Suppressor macrophage (primary cell): ENCODE data around the gene EPPIN.
"Not testable (repeated sequence)": the region's sequence is repeated elsewhere in the genome, so short reads cannot be mapped to it uniquely, and the experiment has no call there.

Experiments
- DNase-seq, 4 experiments: peaks; one replicate each; pipeline ENCODE4 v3.0.0-alpha.2; 2020 to 2022
- total RNA-seq, 17 experiments: gene quantifications; one replicate each; lab custom pipeline; 2026; ENCODE audit warnings: mixed read lengths in 6 of 17, inconsistent platforms in 3 of 17; lab: John Stamatoyannopoulos, UW

Gene EPPIN
- total RNA-seq = 0 to 2.4 (median 0) reads per million in 17 experiments

DNA sequence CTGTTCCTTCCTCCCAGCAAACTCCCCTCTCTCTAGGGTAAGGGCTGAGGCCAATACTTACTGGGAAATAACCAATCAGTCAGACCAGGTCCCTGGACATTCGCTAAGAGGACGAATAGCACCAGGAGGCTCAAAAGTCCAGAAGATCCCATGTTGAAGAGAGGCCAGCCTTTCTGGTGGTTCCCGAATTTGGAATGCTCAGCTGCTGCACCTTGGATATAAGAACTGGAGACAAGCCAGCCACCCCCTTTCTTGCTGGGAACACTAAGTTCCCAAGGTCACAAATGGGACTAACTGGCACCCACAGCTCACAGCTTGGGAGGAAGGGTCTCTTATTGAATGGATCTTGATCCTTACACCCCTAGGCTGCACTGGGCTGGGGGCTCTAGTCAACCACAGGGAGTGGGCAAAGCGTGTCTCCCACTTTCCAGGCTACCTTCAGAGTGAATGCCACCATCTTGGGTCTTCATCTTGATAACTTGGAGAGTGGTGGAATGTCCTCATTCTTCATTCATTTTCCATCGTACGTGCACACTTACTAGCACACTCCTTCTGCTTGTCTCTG is at the start of gene EPPIN:
EPPIN (minus strand) TSS at position 196 of the 565 bp plus-strand sequence; CDS start at position 152, 44 bp downstream.
- no peak for DNase-seq

GRCh38 chr20:45595235-45595634 is 48.0 kb upstream of the EPPIN start:
- DNase-seq = no peak

GRCh38 chr20:45593498-45593897 is 46.3 kb upstream of the EPPIN start:
- no peak for DNase-seq

- DNase-seq = peak; percentile 68 to 82 (median 76)
Observed at GRCh38 chr20:45592574-45593189, 45.5 kb upstream of the EPPIN start.

- no peak for DNase-seq
Observed at GRCh38 chr20:45589725-45590124, 42.5 kb upstream of the EPPIN start.

GRCh38 chr20:45588800-45589199 is 41.6 kb upstream of the EPPIN start:
- DNase-seq = no peak

GRCh38 chr20:45585986-45586385 is 38.8 kb upstream of the EPPIN start:
- DNase-seq = not testable (repeated sequence)

GRCh38 chr20:45584294-45584693 is 37.1 kb upstream of the EPPIN start:
- not testable (repeated sequence) for DNase-seq

DNA sequence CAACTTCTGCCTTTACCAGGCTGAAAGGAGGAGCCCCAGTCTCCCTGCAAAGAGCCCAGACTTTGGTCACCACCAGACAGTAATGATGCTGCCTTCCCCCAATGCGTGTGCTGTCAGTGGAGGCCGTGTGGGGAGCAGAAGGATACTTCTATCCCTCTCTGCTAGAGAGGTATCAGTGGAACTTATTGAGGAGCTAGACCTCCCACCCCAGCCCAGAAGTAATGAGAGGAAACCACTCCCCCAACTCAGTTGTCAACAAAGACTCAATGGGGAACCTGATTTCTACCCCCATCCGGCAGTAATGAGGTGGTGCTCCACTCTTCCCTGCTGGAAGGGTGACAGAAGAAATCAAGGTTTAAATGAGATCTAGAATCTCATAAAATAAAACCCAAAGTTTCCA is 36.3 kb upstream of the EPPIN start:
- DNase-seq = no peak

DNA sequence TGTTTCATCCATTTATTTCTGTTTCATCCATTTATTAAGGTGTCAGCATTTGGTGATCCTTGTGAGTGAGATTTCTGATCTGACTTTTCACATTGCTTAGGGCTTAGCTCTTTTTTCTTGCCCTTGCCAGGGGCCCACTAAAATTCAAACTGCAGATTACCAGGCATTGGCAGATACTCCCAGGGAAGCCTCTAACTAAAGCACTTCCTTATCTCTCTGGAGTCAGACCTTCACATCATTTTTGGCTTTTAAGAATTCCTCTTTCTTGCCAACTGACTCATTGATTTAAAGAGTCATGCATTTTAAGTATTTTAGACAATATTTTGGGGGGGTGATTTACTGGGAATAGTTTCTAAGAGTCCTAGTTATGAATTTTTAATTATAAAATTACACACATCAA is 34.5 kb upstream of the EPPIN start:
- DNase-seq = peak in 2 of 4 experiments; percentile 12 to 18

DNA sequence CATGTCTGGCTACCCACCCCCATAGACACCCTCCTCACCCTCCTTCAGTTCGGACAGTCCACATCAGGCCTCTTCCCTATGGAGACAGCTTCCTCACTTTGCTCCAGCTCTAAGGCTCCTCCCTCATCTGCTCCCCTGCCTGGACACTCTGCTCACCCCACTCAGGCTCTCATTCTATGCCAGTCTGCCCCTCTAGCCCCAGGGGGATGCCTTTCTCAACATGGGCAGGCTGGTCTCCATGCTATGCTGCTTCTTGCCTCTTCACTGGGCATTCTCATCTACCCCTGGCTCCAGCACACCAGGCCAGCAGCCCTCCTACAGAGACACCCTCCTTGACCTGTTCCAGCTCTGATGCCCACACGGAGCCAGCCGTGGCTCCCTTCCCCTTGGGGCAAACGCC is 32.0 kb upstream of the EPPIN start, which contains the start of gene WFDC8:
WFDC8 (minus strand) TSS at position 101 of the 400 bp plus-strand sequence; CDS start at position 64, 37 bp downstream.
- no peak for DNase-seq

- DNase-seq = no peak
Observed at GRCh38 chr20:45578231-45578630, 31.0 kb upstream of the EPPIN start.

GRCh38 chr20:45576995-45577394 is 29.8 kb upstream of the EPPIN start:
- no peak for DNase-seq

DNA sequence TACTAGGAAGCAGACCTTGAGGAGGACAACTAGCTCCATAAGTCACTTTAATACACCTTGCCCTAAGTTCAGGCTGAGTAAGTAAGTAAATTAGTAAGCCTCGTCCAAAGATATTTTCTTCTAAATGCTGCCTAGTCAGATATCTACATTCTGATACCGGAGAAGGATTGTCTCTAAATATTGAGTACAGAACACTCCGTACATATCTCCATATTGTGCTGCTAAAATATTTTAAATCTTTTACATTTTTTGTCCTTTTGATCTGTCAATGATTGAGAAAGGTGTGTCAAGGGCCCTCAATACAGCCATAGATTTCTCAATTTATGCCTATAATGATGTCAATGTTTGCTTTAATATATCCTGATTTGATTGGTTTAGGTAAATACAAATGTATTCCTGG is 28.7 kb upstream of the EPPIN start:
- DNase-seq = no peak

DNA sequence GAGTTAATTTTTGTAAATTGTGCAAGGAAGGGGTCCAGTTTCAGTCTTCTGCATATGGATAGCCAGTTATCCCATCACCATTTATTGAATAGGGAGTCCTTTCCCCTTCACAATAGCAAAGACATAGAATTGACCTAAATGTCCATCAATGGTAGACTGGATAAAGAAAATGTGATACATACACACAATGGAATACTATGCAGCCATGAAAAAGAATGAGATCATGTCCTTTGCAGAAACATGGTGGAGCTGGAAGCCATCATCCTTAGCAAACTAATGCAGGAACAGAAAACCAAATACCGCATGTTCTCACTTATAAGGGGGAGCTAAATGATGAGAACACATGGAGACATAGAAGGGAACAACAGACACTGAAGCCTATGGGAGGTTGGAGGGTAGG is 22.4 kb upstream of the EPPIN start:
- not testable (repeated sequence) for DNase-seq

DNA sequence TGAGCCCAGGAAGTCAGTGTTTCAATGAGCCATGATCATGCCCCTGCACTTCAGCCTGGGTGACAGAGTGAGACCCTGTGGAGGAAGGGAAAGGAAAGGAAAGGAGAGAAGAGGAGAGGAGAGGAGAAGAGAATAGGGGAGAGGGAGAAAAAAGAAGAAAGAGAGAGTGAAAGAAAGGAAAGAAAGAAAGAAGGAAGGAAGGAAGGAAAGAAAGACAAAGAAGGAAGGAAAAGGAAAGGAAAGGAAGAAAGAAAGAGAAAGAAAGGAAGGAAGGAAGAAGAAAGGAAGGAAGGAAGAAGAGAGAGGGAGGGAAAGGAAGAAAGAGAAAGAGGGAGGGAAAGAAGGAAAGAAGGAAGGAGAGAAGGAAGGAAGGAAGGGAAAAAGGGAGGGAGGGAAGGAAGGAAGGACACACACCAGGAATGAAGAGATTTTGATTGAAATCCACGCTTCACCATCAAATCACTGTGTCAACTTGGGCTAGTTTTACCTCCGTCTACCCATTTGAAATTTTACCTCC is 17.6 kb upstream of the EPPIN start:
- no peak for DNase-seq

DNA sequence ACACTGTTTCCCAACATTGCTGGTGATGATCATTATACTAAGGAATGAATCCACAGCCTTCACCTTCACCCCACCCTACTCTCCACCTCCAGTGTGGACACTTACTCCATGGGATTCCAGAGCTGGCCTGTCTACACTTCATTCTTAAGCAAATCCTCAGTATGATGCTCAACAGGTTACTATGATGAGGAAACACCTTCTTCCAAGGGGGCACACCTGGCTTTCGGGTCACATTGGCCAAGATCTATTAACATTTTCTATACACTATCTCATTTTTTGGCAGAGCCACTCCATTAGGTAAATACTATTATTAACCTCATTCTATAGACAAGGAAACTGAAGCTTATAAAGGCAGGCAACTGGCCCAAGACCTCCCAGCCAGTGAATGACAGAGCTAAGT is 8.0 kb upstream of the EPPIN start:
- no peak for DNase-seq

DNA sequence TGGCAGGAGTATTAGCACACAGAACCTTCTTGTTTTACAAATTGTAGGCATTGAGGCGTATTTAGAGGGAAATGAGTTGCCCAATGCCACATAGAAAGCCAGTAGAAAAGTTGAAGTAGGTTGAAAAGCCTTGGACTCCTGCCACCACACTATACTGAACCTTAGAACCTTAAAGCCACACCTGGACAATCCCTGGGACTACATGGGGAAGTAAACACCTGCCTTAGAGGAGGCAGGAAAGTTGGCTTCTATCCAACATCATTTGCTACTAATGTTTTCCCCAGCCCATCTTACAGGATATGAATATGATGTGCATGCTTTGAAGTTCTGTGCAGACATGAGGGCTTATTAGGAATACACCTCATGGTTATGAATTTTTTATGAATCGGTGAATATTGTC is 5.3 kb upstream of the EPPIN start:
- no peak for DNase-seq

- DNase-seq = no peak
Observed at GRCh38 chr20:45550765-45551164, 3.6 kb upstream of the EPPIN start.

GRCh38 chr20:45548410-45548809 is 1.2 kb upstream of the EPPIN start:
- no peak for DNase-seq

- peak in 3 of 4 experiments; percentile 9 to 39 (median 34) for DNase-seq
Observed at GRCh38 chr20:45545754-45546453, 1.3 kb downstream of the EPPIN start.

DNA sequence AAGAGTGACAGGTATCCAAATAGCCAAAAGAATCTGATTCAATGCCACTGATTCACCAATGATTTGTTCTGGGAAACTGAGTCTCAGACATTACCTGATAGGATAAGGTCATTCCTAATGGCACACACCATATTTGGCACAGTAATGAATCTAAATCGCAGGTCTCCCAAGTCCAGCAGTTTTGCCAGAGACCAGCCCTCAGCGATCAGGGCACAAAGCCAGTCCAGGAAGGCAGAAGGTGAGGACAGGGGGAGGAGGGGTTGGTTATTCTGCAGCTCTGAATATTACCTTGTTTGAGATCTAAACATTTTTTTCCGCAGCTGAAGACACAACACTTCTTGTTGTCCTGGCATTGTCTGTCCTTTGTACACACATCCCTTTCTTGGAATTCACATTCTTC is 1.9 kb downstream of the EPPIN start:
- no peak for DNase-seq

- no peak for DNase-seq
Observed at GRCh38 chr20:45539382-45539781, 7.8 kb downstream of the EPPIN start, which contains the start of gene WFDC6. TSS of gene WFDC6 (minus strand) at chr20:45539482. CDS start at chr20:45539407, 75 bp downstream.
